ENCODE results near the gene ZNF70.

Gene ZNF70

DNA sequence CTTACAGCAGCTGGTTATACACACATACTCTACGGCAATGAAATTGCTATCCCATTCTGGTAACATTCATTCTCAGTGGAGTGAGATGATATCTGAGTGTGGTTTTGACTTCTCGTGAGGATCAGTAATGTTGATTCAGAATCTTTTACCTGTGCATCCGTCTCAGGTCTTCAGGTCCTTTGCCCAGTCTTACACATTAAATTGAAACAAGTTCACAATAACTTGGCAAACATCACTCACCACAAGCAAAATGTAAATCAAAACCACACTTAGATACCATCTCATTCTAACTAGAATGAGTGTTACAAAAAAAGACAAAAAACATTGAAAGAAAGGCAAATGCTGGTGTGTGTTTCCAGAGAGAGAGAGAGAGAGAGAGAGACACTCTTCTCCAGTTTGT is 46.1 kb downstream of the ZNF70 start:
- no peak for DNase-seq (ENCODE audit: low read depth)
- H3K4me3 ChIP-seq (ENCODE audit: control insufficient read depth, low read depth, low read length) = no peak overlapping the region
- TF ChIP-seq CTCF (IDR thresholded peaks at IDR 0.05; ENCODE audit: control insufficient read depth, insufficient read depth, low read depth, low read length, missing control alignments) = no peak

- DNase-seq (ENCODE audit: low read depth) = no peak
- no peak overlapping the region for H3K4me3 ChIP-seq (ENCODE audit: control insufficient read depth, low read depth, low read length)
- TF ChIP-seq CTCF (IDR thresholded peaks at IDR 0.05; ENCODE audit: control insufficient read depth, insufficient read depth, low read depth, low read length, missing control alignments) = no peak
These were observed 46.9 kb downstream of the ZNF70 start for GRCh38 chr22:23704062-23704461.

GRCh38 chr22:23700706-23701105 is 50.2 kb downstream of the ZNF70 start:
- TF ChIP-seq CTCF (IDR thresholded peaks at IDR 0.05; ENCODE audit: control insufficient read depth, insufficient read depth, low read depth, low read length, missing control alignments) = no peak
- DNase-seq (ENCODE audit: low read depth) = no peak
- H3K4me3 ChIP-seq (ENCODE audit: control insufficient read depth, low read depth, low read length) = no peak overlapping the region

GRCh38 chr22:23698673-23699235 is 52.2 kb downstream of the ZNF70 start:
- no peak for DNase-seq (ENCODE audit: low read depth)
- no peak for TF ChIP-seq CTCF (IDR thresholded peaks at IDR 0.05; ENCODE audit: control insufficient read depth, insufficient read depth, low read depth, low read length, missing control alignments)
- H3K4me3 ChIP-seq (ENCODE audit: control insufficient read depth, low read depth, low read length) = no peak overlapping the region

DNA sequence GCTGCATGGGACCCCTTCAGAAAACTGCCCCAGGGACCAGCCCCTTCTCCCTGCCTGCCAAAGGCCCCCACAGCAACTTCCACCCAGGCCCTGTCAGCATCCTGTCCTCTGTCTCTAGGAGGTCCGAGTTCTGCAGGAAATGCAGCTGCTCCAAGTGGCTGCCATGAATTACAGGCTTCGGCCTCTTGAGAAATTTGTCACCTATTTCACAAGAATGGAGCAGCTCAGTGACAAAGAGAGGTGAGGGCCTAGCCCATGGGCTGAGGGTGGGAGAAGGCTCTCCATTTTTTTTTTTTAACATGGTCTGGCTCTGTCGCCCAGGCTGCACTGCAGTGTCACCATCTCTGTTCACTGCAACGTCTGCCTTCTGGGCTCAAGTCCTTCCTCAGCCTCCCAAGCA is 52.8 kb downstream of the ZNF70 start:
- no peak for TF ChIP-seq CTCF (IDR thresholded peaks at IDR 0.05; ENCODE audit: control insufficient read depth, insufficient read depth, low read depth, low read length, missing control alignments)
- H3K4me3 ChIP-seq (ENCODE audit: control insufficient read depth, low read depth, low read length) = no peak overlapping the region
- no peak for DNase-seq (ENCODE audit: low read depth)

- DNase-seq (ENCODE audit: low read depth) = no peak
- TF ChIP-seq CTCF (IDR thresholded peaks at IDR 0.05; ENCODE audit: control insufficient read depth, insufficient read depth, low read depth, low read length, missing control alignments) = no peak
- no peak overlapping the region for H3K4me3 ChIP-seq (ENCODE audit: control insufficient read depth, low read depth, low read length)
These were observed 53.6 kb downstream of the ZNF70 start for GRCh38 chr22:23697031-23697970.
